Measurements from ENCODE around the gene SPAG6. TPM values are rescaled to one million over a fixed set of nuclear protein-coding genes. Genes with fewer than 3 reads are reported as not detected.

Gene SPAG6
- total RNA-seq, 1 donor from 2014 or later = 8.9 TPM

DNA sequence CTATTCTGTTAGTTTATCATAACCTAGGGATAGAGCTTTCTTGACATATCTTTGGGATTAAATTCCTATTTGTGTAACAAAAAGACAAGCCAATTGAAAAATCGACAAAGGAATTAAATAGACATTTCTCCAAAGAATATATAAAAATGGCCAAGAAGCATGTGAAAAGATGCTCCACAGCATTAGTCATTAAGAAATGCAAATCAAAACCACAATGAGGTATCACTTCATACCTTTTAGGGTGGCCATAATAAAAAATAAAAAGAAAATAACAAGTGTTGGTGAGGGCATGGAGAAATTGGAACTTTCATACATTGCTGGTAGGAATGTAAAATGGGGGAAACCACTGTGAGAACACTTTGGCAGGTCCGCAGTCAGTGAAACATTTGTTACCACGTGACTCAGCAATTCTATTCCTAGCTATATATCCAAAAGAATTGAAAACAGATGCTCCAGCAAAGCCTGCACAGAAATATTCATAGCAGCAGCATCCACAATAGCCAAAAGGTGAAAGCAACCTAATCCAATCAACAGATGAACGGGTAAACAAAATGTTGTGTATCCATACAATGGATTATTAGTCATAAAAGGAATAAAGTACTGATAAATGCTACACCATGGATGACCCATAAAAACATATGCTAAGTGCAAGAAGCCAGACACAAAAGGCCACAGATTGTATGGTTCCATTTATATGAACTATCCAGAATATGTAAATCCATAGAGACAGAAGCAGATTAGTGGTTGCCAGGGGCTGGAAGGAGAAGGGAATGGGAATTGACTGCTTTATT lies 20.5 kb downstream of the SPAG6 start:
- Mint-ChIP-seq H3K27me3 (no peaks in the 10 kb centered on the region), H3K4me3 (ENCODE audit: low read depth) (no peak overlapping the region)

DNA sequence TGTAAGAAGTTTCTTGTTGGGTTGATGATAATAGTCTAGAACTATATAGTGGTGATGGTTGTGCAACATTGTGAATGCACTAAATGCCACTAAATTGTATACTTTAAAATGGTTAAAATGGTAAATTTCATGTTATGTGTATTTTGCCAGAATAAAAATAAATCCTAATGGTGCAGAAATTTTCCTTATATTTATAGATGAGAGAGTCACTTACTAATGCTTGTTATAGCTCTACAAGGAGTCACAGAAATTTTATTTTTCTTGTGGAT lies 21.1 kb downstream of the SPAG6 start:
- TF ChIP-seq, protein P1, sequence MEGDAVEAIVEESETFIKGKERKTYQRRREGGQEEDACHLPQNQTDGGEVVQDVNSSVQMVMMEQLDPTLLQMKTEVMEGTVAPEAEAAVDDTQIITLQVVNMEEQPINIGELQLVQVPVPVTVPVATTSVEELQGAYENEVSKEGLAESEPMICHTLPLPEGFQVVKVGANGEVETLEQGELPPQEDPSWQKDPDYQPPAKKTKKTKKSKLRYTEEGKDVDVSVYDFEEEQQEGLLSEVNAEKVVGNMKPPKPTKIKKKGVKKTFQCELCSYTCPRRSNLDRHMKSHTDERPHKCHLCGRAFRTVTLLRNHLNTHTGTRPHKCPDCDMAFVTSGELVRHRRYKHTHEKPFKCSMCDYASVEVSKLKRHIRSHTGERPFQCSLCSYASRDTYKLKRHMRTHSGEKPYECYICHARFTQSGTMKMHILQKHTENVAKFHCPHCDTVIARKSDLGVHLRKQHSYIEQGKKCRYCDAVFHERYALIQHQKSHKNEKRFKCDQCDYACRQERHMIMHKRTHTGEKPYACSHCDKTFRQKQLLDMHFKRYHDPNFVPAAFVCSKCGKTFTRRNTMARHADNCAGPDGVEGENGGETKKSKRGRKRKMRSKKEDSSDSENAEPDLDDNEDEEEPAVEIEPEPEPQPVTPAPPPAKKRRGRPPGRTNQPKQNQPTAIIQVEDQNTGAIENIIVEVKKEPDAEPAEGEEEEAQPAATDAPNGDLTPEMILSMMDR (IDR thresholded peaks at IDR 0.05; ENCODE audit: unreplicated experiment) = no peak
- H3K4me1 Mint-ChIP-seq (ENCODE audit: low read depth) = peaks cover 9% of the 10 kb centered on the region
- no peaks in the 10 kb centered on the region for H3K27me3 Mint-ChIP-seq
- no peak overlapping the region for H3K27ac Mint-ChIP-seq
- no peaks in the 10 kb centered on the region for H3K9me3 Mint-ChIP-seq (ENCODE audit: low read depth)
- H3K36me3 Mint-ChIP-seq (ENCODE audit: insufficient read depth) = no peaks in the 10 kb centered on the region
- no peak for DNase-seq (ENCODE audit: low spot score, unreplicated experiment)
- no peak overlapping the region for H3K4me3 Mint-ChIP-seq (ENCODE audit: low read depth)

More for the DNA sequence above, 20.5 kb downstream of the SPAG6 start:
- peaks cover 9% of the 10 kb centered on the region for H3K4me1 Mint-ChIP-seq (ENCODE audit: low read depth)
- H3K9me3 Mint-ChIP-seq (ENCODE audit: low read depth) = no peaks in the 10 kb centered on the region
- TF ChIP-seq, protein P1 (IDR thresholded peaks at IDR 0.05; ENCODE audit: unreplicated experiment) = no peak
- DNase-seq (ENCODE audit: low spot score, unreplicated experiment) = no peak
- H3K27ac Mint-ChIP-seq = no peak overlapping the region
- no peaks in the 10 kb centered on the region for H3K36me3 Mint-ChIP-seq (ENCODE audit: insufficient read depth)

DNA sequence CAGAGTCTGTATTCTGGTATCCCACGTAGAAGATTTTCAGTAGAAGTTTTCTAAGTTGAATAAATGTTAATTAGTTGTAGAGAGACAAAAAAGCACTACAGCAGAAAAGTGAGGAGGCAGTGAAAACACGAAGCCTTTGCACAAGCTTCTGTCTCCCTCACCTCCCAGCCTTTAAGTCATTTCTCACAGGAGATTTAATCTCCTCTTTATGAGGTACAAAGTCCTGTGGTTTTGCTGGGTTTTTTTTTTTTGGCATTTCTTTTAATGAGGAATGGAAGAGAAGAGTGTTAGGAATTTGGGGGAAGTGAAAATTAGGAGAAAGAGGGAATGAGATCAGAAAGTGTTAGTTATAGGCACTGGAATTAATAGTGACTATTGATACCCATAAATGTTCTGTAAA lies 21.5 kb downstream of the SPAG6 start:
- no peaks in the 10 kb centered on the region for H3K9me3 Mint-ChIP-seq (ENCODE audit: low read depth)
- H3K4me3 Mint-ChIP-seq (ENCODE audit: low read depth) = no peak overlapping the region
- TF ChIP-seq, protein P1 (IDR thresholded peaks at IDR 0.05; ENCODE audit: unreplicated experiment) = no peak
- DNase-seq (ENCODE audit: low spot score, unreplicated experiment) = no peak
- H3K4me1 Mint-ChIP-seq (ENCODE audit: low read depth) = peaks cover 9% of the 10 kb centered on the region
- H3K27me3 Mint-ChIP-seq = no peaks in the 10 kb centered on the region
- H3K36me3 Mint-ChIP-seq (ENCODE audit: insufficient read depth) = no peaks in the 10 kb centered on the region
- no peak overlapping the region for H3K27ac Mint-ChIP-seq

DNA sequence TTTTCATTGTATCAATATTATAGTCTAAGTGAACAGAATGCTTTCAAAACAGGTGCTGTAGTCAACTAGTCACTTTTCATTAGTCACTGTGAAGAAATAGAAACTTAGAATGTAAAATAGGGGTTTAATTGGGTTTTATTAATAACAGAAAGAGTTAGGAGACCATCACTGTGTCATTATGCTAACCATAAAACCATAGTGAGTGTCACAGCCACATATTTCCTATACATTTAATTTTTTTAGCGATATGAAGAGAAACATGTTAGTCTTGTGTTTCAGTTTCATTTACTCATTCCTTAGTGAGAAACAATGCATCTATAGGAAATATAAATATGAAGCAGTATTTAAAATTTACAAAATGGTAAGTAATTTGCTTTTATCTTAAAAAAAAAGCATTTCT lies 22.2 kb downstream of the SPAG6 start:
- Mint-ChIP-seq H3K36me3 (ENCODE audit: insufficient read depth) (no peaks in the 10 kb centered on the region), H3K4me1 (ENCODE audit: low read depth) (peaks cover 11% of the 10 kb centered on the region), H3K27me3 (no peaks in the 10 kb centered on the region), H3K9me3 (ENCODE audit: low read depth) (no peaks in the 10 kb centered on the region), H3K27ac (no peak overlapping the region), H3K4me3 (ENCODE audit: low read depth) (no peak overlapping the region)
- TF ChIP-seq, protein P1 (IDR thresholded peaks at IDR 0.05; ENCODE audit: unreplicated experiment) = no peak
- no peak for DNase-seq (ENCODE audit: low spot score, unreplicated experiment)

DNA sequence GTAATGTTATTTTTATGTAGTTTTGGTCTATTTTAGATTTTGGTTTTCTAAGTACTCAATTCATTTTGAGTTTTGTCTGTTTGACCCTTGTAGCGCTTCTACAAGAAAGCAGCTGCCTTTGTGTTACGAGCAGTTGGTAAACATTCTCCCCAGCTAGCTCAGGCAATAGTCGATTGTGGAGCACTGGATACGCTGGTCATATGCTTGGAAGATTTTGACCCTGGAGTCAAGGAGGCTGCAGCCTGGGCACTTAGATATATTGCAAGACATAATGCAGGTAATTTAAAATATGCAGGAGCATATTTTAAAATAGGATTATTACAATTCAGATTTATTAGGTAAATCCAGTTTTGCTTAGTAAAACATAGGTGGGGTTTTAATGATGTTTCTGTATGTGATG lies 23.1 kb downstream of the SPAG6 start:
- no peaks in the 10 kb centered on the region for H3K36me3 Mint-ChIP-seq (ENCODE audit: insufficient read depth)
- TF ChIP-seq, protein P1 (IDR thresholded peaks at IDR 0.05; ENCODE audit: unreplicated experiment) = no peak
- H3K4me3 Mint-ChIP-seq (ENCODE audit: low read depth) = no peak overlapping the region
- no peak overlapping the region for H3K27ac Mint-ChIP-seq
- H3K27me3 Mint-ChIP-seq = no peaks in the 10 kb centered on the region
- DNase-seq (ENCODE audit: low spot score, unreplicated experiment) = no peak
- H3K4me1 Mint-ChIP-seq (ENCODE audit: low read depth) = peaks cover 11% of the 10 kb centered on the region
- H3K9me3 Mint-ChIP-seq (ENCODE audit: low read depth) = no peaks in the 10 kb centered on the region

Measured in progenitor cell of endocrine pancreas (in vitro differentiated cells).